ENCODE results near the gene MVB12B. TPM values are rescaled to one million over a fixed set of nuclear protein-coding genes. Genes with fewer than 3 reads are reported as not detected.

Gene MVB12B
- total and polyA plus RNA-seq, 2 of the 13 experiments (the other 11 are each of a cell fraction or from before 2014, with no cell fraction given) = 12.1 to 30.1 TPM

DNA sequence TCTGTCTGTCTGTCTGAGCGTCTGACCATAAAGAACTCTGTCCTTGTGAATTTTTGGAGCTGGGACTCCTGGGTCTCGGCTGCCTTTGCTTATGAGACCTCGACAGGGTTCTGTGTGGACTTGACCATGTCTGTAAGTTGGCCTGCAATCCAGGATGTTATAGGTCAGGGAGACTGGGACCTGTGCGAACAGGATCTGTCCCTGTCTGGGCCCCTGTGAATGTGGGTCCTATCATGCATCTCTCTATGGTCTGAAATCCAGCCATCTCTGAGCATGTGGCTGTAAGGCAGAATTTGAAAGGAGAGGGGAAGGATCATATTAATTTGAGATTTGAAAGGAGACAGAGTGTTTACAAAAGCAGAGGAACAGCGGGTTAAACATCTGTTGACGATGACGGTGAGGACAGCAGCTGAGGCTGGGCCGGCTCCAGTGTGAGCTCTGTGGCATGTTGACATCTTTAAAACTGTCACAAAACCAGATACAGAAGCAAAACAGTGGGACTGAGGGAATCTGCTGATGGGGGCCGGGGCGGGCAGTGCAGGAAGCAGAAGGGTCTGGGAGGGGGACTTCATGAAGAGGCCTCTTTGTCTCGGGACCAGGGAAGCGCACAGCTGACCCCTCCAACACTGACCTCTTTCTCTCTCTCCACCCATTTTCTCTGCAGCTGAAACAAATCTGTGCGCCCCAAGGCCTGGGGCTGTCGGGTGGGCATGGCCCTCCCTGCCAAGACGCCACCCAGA, 19.1 kb upstream of the MVB12B start (continued):
- TF ChIP-seq ZNF567 (CRISPR knock-in tag; IDR thresholded peaks at IDR 0.05; ENCODE audit: borderline replicate concordance) (no peak), FOXA1 (IDR thresholded peaks at IDR 0.05) (no peak), FOXA1 (CRISPR knock-in tag; IDR thresholded peaks at IDR 0.05) (peak; percentile 41; the same call in 1 of the 2 replicates), SMARCC2 (IDR thresholded peaks at IDR 0.05) (no peak), ZNF598 (CRISPR knock-in tag; IDR thresholded peaks at IDR 0.05; ENCODE audit: borderline replicate concordance) (no peak), ZNF687 (CRISPR knock-in tag; IDR thresholded peaks at IDR 0.05) (0 out of 2 replicates have a peak, but pooled peaks have one; percentile 22), NR2F6 (IDR thresholded peaks at IDR 0.05) (no peak), NR2F6 (CRISPR knock-in tag; IDR thresholded peaks at IDR 0.05) (no peak), ZFX (CRISPR knock-in tag; IDR thresholded peaks at IDR 0.05; ENCODE audit: low read depth) (0 out of 2 replicates have a peak, but pooled peaks have one; percentile 15)
- TF ChIP-seq, protein P1, sequence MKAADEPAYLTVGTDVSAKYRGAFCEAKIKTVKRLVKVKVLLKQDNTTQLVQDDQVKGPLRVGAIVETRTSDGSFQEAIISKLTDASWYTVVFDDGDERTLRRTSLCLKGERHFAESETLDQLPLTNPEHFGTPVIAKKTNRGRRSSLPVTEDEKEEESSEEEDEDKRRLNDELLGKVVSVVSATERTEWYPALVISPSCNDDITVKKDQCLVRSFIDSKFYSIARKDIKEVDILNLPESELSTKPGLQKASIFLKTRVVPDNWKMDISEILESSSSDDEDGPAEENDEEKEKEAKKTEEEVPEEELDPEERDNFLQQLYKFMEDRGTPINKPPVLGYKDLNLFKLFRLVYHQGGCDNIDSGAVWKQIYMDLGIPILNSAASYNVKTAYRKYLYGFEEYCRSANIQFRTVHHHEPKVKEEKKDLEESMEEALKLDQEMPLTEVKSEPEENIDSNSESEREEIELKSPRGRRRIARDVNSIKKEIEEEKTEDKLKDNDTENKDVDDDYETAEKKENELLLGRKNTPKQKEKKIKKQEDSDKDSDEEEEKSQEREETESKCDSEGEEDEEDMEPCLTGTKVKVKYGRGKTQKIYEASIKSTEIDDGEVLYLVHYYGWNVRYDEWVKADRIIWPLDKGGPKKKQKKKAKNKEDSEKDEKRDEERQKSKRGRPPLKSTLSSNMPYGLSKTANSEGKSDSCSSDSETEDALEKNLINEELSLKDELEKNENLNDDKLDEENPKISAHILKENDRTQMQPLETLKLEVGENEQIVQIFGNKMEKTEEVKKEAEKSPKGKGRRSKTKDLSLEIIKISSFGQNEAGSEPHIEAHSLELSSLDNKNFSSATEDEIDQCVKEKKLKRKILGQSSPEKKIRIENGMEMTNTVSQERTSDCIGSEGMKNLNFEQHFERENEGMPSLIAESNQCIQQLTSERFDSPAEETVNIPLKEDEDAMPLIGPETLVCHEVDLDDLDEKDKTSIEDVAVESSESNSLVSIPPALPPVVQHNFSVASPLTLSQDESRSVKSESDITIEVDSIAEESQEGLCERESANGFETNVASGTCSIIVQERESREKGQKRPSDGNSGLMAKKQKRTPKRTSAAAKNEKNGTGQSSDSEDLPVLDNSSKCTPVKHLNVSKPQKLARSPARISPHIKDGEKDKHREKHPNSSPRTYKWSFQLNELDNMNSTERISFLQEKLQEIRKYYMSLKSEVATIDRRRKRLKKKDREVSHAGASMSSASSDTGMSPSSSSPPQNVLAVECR (CRISPR knock-in tag; IDR thresholded peaks at IDR 0.05; ENCODE audit: borderline replicate concordance) = 0 out of 2 replicates have a peak, but pooled peaks have one; percentile 6
